GM19238 (cell line): ENCODE data around the gene TEX29.

Experiments
- DNase-seq: peaks from one replicate; pipeline ENCODE4 v3.0.0; 2011; ENCODE audit warnings: low spot score; ENCODE audit not compliant: insufficient read length

Gene TEX29

DNA sequence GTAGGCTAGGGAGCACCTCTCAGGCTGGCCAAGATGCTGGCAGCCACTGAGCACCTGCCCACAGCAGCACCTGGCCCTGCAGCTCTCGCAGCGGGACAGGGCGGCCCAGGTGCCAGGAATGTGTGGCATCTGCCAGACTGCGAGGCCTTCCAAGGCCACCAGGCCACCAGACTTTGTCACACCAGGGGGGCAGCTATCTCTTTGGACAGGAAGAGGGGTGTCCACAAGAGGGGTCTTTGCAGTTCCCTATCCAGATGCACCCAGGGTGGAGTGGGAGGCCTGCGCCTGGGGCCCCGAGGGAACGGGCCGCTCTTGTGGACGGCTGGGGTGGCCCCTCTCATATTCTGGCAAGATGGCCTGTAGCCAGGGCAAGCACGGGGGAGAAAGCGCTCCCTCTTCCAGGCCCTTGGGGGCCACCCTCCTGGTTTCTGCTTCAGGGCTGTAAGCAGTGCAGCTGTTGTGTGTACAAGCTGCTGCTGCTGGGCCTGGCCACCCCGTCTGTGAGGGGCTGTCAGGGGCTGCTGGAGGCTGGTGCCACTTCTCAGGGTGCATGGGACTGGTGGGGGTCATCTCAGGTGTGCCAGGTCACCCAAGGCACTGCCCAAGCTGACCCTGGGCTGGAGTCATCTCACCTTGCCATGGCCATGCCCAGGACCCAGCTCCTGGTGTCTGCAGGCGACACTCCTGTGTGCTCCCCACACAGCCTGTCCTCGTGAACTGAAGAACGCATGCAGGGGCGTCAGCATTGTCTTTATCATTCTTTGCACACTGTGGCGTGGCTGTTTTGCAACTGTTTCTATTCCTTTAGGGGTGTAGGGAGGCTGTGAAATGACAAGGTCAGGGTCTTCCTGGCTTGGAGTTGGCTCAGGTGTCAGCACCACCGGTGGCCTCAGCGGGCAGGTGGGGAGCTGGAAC, 1.8 kb downstream of the TEX29 start:
- no peak for DNase-seq

DNA sequence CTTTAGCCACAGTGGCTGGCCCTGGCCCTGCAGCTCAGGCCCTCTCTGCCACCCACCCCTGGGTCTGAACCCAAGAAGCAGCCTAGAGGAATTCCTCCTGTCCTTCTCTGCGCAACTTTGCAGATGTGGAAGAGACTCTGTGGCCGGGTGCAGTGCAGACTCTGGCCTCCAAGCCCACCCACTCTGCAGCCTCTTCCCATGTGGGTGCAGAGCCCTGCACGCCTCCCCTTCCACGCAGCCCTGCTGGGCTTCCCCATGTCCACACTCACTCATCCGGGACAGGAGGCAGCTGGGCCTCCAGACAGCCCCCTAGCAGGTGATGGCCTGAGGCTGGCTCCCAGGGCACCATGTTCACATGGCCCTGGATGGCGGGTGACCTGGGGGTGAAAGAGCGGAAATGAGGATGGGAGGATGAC, 2.5 kb downstream of the TEX29 start:
- DNase-seq: no peak

DNA sequence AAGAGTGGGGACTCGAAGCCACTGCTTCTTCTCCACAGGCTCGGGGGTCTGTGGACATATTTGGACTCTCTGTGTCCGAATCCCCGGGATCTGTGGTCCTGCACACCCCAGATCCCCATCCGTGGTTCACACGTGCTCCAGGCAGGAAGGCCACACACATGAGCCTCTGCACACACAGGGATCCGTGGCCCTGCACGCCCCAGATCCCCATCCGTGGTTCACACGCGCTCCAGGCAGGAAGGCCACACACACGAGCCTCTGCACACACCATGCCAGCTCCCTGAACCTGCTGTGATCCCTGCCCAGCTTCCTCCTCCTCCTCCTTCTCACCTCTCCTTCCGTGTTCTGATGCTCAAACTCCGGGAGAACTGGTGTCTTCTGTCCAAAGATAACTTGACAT, 3.1 kb downstream of the TEX29 start:
- no peak for DNase-seq

DNA sequence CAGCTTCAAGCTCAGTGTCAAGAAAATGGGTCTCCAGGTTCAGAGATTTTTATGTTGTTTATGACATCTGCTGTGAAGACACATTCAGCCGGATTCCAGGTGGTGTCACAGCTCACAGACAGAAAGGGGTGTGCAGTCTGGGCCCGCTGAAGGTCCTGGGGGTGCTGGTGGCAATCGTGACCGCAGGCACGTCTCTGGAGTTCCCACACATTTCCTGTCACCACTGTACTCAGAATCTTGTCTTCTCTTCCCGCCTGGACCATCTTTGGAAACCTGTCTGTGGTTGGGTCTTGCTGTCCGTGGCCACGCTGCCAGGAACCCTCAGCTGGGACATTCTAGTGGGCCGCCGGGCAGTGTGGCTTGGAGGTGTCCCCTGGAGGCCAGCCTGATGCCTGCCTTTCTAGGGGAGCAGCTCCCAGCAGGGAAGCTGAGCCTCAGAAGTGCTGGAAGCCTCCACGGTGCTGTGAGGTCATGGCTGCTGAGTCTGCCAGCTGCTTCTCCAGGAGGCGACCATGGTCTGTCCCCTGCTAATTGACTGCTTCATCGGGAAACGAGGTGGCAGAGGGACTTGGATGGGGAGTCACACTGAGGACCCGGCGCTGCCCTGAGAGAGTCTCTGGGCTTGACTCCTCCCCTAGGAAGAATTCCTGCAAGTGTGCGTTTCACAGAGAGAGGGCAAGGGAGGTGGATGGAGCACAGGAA, 3.7 kb downstream of the TEX29 start:
- DNase-seq: no peak

DNA sequence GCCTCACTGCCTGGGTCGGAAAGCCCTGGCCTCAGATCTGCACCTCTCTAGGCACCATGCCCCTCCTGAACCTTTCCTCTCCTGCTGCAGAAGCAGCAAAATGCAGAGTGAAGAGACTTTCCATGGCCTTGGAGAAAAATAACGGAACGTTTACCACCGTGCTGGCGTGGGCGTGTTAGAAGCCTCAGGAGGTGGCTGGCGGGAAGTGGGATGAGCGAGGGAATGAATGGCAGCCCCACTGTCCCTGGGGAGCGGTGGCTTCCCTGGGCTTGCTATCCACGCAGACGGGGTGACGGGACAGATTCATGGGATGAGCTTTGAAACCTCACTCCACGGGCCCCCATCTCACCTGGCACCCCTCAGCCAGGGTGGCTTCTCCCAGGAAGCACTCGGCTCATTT, 4.3 kb downstream of the TEX29 start:
- DNase-seq: no peak

DNA sequence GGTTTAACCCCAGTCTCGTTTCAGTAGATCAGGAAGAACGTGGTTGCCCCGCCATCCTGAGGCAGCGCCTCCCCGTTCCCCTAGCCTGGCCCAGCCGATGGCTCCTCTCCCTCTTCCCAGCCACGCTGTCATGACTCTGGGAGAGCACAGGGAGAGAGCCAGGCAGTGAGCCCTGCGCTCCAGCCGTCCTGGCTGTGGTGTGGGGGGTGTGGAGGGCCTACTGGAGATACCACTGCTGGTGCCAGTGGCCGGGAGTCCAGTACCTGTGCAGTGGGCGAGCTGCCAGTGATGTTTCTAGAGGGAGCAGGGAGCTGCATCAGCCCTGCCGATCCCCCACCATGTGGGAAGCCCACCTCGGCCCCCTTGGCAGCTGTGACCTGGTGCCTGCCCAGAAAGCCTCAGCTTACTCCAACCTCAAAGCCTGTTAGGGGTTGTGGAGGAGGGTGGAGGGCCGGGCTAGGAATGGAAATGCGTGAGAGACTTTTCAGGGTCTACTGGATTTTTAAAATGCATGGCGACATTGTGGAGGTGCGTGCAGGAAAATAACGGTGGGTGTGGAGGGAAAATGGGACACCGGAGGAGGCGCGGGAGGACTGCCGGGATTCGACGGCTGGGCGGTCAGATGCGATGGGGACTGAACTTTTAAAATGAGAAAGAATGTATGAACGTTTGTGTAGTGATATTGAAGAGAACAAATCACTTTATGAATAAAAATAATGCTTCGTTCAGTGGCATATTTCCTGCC, 4.9 kb downstream of the TEX29 start:
- no peak for DNase-seq

DNA sequence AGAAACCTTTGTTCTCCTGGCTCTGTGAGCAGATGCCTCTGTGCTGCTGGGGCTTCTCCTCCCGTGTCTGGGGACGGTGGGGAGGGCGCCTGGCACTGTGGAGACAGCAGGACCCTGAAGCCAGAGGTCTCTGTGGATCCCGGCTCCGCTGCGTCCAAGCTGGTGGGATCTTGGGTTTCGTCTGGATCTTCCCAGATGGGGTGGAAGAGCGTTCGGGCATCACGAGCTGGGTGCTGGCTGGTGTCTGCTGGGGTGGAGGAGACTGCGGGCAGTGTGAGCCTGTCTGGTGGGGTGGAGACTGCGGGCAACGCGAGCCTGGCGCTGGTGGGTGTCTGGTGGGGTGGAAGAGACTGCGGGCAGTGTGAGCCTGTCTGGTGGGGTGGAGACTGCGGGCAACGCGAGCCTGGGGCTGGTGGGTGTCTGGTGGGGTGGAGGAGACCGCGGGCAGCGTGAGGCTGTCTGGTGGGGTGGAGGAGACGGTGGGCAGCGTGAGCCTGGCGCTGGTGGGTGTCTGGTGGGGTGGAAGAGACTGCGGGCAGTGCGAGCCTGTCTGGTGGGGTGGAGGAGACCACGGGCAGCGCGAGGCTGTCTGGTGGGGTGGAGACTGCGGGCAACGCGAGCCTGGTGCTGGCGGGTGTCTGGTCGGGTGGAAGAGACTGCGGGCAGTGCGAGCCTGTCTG, 5.6 kb downstream of the TEX29 start:
- no peak for DNase-seq

DNA sequence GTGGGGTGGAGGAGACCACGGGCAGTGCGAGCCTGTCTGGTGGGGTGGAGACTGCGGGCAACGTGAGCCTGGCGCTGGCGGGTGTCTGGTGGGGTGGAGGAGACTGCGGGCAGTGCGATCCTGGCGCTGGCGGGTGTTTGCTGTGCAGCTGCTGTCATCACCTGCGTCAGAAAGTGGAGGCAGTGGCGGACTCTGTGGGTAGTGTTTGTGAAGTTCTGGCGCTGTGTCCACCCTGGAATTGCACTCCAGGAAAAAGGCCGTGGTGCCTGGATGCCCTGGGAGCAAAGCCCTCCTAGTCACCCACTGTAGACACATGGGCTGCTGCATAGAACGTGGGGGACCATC, 6.2 kb downstream of the TEX29 start:
- no peak for DNase-seq

DNA sequence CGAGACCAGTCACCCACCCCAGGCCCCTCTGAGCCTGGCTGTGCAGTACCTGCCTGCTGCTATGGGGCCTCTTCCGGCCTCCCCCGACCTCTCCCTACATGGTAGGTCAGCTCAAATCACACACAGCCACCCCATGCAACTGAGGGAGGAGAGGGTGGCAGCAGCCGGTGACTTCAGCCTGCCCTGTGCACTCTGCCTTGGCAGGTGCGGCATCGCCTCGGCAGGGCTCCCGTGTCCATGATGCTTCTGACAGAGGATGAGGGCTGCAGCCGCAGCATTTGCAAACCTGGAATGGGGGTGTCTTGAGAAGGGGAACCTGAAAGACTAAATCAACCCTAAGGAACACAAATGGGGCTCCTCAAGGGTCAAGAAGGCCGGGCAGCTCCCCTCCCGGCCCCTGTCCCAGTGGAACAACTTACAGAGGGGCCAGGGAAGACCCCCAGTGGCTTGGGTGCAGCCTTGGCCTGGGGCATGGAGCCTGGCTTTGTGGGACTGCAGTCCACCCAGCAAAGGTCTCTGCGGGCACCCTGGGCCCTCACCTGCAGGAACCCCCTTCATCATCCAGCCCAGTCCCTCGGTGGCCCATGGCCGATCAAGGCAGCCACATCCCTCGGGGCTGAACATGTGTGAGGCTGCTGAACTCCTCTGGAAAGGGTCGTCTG, 6.7 kb downstream of the TEX29 start:
- no peak for DNase-seq

DNA sequence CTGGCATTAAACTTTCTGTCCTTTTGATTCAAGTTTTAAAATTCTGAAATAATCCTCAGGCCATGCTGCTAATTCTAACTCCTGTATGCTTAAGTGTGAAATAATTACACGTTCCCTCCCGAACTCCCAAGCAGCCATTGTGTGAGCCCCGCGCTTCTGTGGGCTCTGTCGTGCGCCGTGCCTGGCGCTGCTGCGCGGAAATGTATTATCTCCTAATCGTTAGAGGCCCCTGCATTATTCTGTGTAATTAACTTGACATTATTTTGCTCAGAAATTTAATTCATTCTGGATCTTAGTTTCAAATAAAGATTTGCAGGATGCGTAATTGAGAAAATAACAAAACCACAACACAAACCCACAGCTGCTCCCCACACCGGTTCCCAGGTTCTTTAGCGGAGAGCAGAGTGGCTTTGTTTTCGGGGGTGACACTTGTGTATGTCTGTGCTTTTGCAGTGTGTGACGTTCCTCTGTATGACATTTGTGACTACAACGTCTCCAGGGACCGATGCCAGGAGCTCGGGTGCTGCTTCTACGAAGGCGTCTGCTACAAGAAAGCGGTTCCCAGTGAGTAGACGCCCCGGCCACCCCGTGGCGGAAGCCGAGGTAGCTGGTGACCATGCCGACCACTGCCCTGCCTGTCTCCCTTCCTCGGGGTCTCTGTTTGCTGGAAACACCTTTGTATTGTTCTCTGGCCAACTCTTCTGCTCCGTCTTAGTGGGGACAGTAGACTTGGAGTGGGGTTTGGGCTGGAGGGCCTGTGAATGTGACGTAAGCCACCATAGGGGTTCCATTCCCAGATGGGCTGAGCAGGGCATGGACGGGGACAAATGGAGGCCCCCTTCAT, 7.5 kb downstream of the TEX29 start:
- no peak for DNase-seq

DNA sequence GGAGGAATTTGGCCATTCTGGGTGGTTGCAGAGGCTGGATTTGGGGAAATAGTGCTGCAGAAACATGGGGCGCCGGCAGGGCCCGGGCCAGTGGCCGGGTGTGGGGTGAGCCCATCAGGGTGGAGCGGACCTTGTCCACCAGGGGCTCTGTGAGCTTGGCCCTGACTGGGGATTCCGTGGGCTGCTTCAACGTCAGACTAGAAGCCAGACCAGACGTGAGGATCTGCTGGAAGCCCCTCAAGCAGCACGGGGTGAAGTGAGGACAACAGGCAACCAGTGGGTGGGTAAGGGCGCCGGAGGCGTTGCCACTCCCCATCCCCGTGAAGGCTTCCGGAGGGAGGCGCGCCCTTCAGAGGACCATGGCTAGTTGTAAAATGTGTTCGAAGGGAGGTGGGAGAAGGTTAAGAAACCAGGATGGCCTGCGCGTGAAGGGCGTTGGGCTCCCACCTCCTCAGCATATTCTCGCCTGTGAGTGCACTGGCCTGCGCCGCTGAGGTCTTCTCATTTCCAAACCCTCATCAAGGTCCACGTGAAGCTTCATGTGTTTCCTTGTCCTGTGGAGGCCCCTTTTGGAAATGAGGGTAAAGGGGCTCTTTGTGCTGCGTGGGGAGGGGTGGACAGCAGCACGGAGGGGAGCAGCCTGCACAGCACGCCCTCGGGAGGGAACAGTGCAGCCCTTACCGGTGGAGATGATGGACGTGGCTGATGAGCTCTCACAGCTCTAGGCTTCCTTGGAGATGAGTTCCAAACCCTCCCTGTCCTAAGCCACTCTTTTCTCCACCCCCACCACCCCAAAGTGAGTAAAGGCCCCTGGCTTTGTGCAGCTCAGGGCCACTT, 8.3 kb downstream of the TEX29 start:
- DNase-seq: no peak

DNA sequence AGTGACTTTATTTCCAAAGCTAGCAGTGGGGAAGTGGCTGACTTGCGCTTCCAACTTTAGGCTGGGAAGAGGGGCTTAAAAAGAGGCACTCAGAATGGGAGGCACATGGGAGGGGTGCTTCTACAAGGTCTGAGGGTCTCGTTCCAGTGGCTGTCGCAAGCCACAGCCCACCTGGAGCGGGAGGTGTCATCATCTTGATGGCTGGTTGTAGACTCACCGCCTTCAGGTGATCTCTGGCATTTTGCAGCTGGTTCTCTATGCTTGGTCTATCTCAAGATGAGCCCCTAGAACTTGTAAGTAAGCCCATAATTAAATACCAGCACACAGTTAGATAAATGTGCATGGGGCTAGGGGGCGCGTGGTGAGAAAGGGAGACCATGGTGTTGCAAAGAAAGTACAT, 9.2 kb downstream of the TEX29 start:
- no peak for DNase-seq

DNA sequence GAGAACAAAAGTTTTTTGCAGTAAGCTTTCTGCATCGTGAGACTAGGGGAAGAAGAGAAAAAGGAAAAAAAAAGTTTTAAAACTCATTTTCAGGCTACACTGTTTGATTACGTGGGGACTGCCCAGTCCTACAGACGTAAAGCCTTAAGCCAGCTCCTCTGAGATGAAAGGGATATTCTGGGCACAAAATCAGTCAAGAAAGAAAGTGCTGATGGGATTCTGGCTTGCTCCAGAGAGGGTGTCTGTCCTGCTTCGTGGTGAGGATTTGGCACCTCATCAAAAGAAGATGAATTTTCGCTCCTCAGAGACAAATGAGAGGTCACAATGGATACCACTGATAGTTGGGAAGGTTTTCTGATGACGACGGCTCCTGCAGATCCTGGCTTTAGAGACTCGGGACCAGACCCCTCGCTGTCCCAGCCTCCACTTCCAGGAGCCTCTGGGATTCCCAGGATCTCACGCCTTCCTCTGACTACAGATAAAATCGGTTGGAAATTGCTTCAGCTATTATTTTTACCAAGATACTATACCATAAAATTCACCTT, 9.7 kb downstream of the TEX29 start:
- DNase-seq: no peak

DNA sequence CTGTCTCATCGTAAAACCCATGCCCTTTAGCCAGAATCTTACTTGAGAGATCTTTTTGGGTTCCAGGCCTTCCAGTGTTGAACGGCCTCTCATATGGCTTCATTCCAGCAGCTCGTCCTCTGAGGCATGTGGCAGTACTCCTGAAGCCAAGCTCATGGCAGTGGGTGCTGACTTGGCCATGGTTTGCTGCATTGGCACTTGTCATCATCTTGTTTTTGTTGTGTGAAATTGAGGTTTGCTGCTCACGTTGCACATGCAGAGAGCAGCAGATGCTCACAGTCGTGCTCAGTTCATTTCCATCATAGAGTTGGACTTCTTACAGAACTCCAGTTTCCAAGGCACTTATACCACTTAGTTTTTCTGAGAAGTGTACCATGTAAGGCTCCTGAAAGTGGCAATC, 14.9 kb downstream of the TEX29 start:
- DNase-seq: no peak

DNA sequence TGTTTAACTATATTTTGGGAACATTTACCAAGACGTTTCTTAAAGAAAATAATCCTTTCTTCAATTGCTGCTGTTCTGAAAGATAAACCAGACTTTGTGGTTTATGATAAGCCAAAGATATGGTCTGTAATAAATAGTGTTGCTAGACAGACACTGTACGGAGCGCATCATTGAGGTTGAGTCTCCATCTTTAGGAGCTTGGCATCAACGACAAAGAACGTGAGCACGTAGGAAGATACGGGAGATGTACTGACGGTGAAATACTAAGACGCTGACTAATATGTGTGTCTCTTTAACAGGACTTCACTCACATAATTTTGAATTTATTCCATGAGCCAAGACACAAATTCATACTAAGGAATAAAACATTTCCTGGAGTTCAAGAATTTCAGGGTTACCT, 16.2 kb downstream of the TEX29 start:
- no peak for DNase-seq

DNA sequence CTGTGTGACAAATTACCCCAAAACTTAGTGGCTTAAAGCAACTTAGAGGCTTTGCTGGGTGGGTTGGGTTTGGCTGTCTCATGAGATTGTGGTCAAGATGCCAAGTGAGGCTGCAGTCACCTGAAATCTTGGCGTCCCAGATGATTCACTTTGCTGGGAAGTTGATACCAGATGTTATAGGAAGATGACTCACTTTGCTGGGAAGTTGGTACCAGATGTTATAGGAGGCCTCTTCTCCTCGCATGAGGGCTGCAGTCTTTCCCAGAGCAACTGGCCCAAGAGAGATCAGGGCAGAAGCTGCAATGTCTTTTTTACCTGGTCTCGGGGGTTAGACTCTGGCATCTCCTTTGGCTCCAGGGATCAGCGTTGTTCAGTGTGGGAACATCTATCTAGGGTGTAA, 16.8 kb downstream of the TEX29 start:
- no peak for DNase-seq

DNA sequence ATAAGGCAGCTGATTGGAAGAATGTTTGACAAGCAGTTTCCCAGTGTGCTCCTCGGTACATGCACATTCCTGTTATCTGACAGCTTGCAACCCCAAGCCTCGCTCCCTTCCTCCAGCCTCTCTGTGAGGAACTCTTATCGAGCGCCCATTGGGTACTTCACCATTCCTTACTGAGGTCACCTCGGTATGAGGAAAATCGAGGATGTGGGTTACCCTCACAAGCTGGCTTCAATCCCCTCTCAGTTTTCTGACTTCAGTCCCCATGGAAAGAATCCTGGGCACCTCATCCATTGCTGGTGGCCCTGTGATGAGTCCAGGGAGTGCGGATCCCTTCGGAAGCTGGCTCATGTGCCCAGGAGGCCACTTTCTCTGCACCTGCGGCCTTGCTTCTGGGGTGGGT, 17.3 kb downstream of the TEX29 start:
- no peak for DNase-seq

DNA sequence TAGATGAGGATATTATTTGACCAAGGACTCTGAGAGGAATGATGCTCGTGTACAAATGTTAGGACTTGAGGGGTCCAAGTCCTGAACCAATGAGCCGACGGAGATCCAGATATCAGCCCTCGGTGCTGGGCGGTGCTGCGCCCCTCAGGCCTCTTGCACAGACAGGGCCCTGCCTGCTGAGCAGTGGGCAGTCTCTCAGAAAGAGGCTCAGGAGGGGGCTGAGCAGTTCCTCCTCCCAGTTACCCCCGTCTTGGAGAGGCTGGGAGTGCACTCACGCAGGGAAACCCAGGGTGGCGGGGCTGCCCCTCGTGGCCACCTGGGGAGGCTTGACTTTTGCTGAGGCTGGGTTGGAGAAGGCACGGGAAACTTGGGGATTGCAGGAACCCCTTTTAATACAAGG, 18.4 kb downstream of the TEX29 start:
- no peak for DNase-seq
